ENCODE results near the gene ABCF3.

DNA sequence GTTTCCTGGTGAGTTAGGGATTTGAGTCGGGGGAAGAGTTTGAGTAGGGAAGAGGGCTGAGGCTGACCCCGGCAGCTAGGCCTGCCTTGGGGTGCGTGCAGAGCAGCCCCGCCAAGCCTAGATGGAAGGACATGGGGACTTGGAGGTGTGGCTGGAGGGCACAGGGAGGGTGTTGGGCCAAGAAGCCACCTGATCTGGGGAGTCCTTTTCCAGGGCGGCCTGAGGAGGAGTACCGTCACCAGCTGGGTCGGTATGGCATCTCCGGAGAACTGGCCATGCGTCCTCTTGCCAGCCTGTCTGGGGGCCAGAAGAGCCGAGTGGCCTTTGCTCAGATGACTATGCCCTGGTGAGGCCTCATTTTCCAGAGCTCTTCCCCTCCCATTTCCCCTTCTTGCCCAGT lies 6.9 kb downstream of the ABCF3 start:
- no peak for TF ChIP-seq GABPA (IDR thresholded peaks at IDR 0.05 in 1 of 2, conservative IDR thresholded peaks at IDR 0.05 in 1 of 2)
- TF ChIP-seq CTCF (IDR thresholded peaks at IDR 0.05; ENCODE audit: low read depth, low read length, missing input control): no peak
- no peak for TF ChIP-seq YY1 (IDR thresholded peaks at IDR 0.05)
- no peak for TF ChIP-seq SP1 (IDR thresholded peaks at IDR 0.05)
- TF ChIP-seq RAD21 (IDR thresholded peaks at IDR 0.05): no peak
- TF ChIP-seq EGR1 (IDR thresholded peaks at IDR 0.05; ENCODE audit: low read depth in 2 of 2): no peak
- TF ChIP-seq MAX (IDR thresholded peaks at IDR 0.05): no peak
- TF ChIP-seq TAF1 (conservative IDR thresholded peaks at IDR 0.05): no peak
- TF ChIP-seq, protein P1, sequence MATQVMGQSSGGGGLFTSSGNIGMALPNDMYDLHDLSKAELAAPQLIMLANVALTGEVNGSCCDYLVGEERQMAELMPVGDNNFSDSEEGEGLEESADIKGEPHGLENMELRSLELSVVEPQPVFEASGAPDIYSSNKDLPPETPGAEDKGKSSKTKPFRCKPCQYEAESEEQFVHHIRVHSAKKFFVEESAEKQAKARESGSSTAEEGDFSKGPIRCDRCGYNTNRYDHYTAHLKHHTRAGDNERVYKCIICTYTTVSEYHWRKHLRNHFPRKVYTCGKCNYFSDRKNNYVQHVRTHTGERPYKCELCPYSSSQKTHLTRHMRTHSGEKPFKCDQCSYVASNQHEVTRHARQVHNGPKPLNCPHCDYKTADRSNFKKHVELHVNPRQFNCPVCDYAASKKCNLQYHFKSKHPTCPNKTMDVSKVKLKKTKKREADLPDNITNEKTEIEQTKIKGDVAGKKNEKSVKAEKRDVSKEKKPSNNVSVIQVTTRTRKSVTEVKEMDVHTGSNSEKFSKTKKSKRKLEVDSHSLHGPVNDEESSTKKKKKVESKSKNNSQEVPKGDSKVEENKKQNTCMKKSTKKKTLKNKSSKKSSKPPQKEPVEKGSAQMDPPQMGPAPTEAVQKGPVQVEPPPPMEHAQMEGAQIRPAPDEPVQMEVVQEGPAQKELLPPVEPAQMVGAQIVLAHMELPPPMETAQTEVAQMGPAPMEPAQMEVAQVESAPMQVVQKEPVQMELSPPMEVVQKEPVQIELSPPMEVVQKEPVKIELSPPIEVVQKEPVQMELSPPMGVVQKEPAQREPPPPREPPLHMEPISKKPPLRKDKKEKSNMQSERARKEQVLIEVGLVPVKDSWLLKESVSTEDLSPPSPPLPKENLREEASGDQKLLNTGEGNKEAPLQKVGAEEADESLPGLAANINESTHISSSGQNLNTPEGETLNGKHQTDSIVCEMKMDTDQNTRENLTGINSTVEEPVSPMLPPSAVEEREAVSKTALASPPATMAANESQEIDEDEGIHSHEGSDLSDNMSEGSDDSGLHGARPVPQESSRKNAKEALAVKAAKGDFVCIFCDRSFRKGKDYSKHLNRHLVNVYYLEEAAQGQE (IDR thresholded peaks at IDR 0.05): no peak
- TF ChIP-seq ZBTB33 (IDR thresholded peaks at IDR 0.05): no peak
- no peak for TF ChIP-seq NR2F2 (IDR thresholded peaks at IDR 0.05)
- TF ChIP-seq, protein P2, sequence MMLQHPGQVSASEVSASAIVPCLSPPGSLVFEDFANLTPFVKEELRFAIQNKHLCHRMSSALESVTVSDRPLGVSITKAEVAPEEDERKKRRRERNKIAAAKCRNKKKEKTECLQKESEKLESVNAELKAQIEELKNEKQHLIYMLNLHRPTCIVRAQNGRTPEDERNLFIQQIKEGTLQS (IDR thresholded peaks at IDR 0.05): no peak
- TF ChIP-seq RXRA (IDR thresholded peaks at IDR 0.05): no peak
- no peak for TF ChIP-seq JUND (IDR thresholded peaks at IDR 0.05)
